CD8-positive, alpha-beta memory T cell (primary cell): ENCODE data around the gene NDUFS6. TPM values are rescaled to one million over a fixed set of nuclear protein-coding genes. Genes with fewer than 3 reads are reported as not detected.
"Not testable (repeated sequence)": the region's sequence is repeated elsewhere in the genome, so short reads cannot be mapped to it uniquely, and the experiment has no call there.

Source experiments
- CTCF ChIA-PET: fragments of 350-600 bp; sonication (Branson Sonifier 250); formaldehyde crosslinking; loops from one replicate; lab custom pipeline; 2021; ENCODE audit warnings: antibody characterized with exemption; lab: Charles Lee
- POLR2A ChIA-PET: fragments of 350-600 bp; sonication (Branson Sonifier 250); formaldehyde crosslinking; loops from one replicate; lab custom pipeline; 2021; ENCODE audit warnings: antibody characterized with exemption; lab: Charles Lee
- DNase-seq, 5 donors: peaks; one replicate each; pipeline versions ENCODE4 v3.0.0 to v3.0.0-alpha.2; 2020 to 2022; ENCODE audit warnings: mixed read lengths in 1 of 5
- H3K27ac ChIP-seq: one replicate; pipeline ENCODE4 v1.7.0; 2013; ENCODE audit warnings: low read depth, mild to moderate bottlenecking, low read length, moderate library complexity
- H3K27me3 ChIP-seq: 2 replicates; pipeline ENCODE4 v1.7.0; 2013; ENCODE audit warnings: low read length, mild to moderate bottlenecking; ENCODE audit not compliant: insufficient read depth, poor library complexity, severe bottlenecking
- H3K36me3 ChIP-seq: 2 replicates; pipeline ENCODE4 v1.7.0; 2013; ENCODE audit warnings: mild to moderate bottlenecking, low read length, moderate library complexity; ENCODE audit not compliant: insufficient read depth
- H3K4me1 ChIP-seq: 2 replicates; pipeline ENCODE4 v1.7.0; 2013; ENCODE audit warnings: mild to moderate bottlenecking, low read length, moderate library complexity; ENCODE audit not compliant: insufficient read depth
- H3K4me3 ChIP-seq: 2 replicates; pipeline ENCODE4 v1.7.0; 2013; ENCODE audit warnings: mild to moderate bottlenecking, low read length
- H3K9me3 ChIP-seq: 2 replicates; pipeline ENCODE4 v1.7.0; 2013; ENCODE audit warnings: mild to moderate bottlenecking, low read length
- H3K27ac Mint-ChIP-seq, 8 donors: one replicate each; pipeline ENCODE4 v1.8.0; 2020 to 2021; ENCODE audit warnings: mixed read lengths in 8 of 8, mild to moderate bottlenecking in 6 of 8, inconsistent platforms in 3 of 8, moderate library complexity in 3 of 8
- H3K27me3 Mint-ChIP-seq, 2 donors: one replicate each; pipeline ENCODE4 v1.8.0; 2020 to 2021; ENCODE audit warnings: mixed read lengths in 2 of 2, mild to moderate bottlenecking in 1 of 2, moderate library complexity in 1 of 2
- H3K36me3 Mint-ChIP-seq, 3 donors: one replicate each; pipeline ENCODE4 v1.8.0; 2020 to 2021; ENCODE audit warnings: mixed read lengths in 3 of 3, inconsistent platforms in 1 of 3, mild to moderate bottlenecking in 1 of 3
- H3K4me1 Mint-ChIP-seq, 3 donors: one replicate each; pipeline ENCODE4 v1.8.0; 2020 to 2021; ENCODE audit warnings: mixed read lengths in 3 of 3, inconsistent platforms in 1 of 3, mild to moderate bottlenecking in 1 of 3
- H3K4me3 Mint-ChIP-seq, 7 donors: one replicate each; pipeline ENCODE4 v1.8.0; 2020 to 2021; ENCODE audit warnings: mixed read lengths in 7 of 7, mild to moderate bottlenecking in 6 of 7, moderate library complexity in 4 of 7, inconsistent platforms in 2 of 7
- H3K9me3 Mint-ChIP-seq, 5 donors: one replicate each; pipeline ENCODE4 v1.8.0; 2020 to 2022; ENCODE audit warnings: mixed read lengths in 5 of 5, mild to moderate bottlenecking in 3 of 5, moderate library complexity in 2 of 5, inconsistent platforms in 1 of 5
- polyA plus RNA-seq: library from polyadenylated mRNA; unstranded; fragments of 300-500 nt; fragmentation: Illumina TruSeq; gene quantifications from one replicate; pipeline ENCODE4 v1.2.3, GENCODE V29; 2021
- total RNA-seq, 2 experiments: library from RNA; stranded (reverse); gene quantifications; one replicate each; pipeline ENCODE4 v1.2.3, GENCODE V29; 2021

NDUFS6 gene
- total and polyA plus RNA-seq, 3 experiments from 2014 or later, result 43.4 to 83.7 (median 44.2) TPM

DNA sequence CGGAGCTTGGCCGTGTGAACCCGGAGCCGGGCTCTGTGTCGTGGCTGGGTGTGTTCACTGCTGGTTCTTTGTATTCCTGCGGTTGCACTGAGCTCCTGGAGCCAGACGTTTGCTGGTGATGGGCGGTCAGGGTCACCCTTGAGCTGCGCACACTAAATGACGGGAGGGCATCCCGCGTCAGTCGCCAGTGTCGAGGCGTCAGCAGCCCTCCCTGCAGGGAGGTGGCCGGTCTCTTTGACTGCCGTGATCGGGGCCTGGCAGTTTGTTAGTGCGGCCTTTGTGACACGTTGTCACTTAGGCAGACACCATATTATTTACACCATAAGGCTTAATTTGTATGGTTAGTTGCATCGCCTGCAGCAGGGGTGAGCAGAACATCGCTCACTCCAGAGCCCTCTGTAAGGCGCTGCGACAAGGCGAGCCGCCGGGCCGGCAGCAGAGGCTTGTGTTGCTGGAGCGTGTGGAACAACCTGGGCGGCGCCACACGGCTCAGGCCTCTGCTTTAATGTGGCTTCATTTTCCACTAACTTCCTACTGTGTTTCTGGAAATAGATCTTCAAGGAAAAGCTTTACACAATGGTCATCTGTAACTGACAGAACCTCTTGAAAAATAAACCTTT is 8.3 kb downstream of the NDUFS6 start:
- Histone ChIP-seq H3K36me3 (peaks cover 52% of the 10 kb centered on the region), H3K27ac (no peak overlapping the region), H3K9me3 (no peaks in the 10 kb centered on the region), H3K27me3 (no peaks in the 10 kb centered on the region), H3K4me3 (no peak overlapping the region), H3K4me1 (no peaks in the 10 kb centered on the region)
- H3K4me3 Mint-ChIP-seq, result no peak overlapping the region
- H3K27ac Mint-ChIP-seq, result no peak overlapping the region
- POLR2A ChIA-PET, result no interaction called here
- CTCF ChIA-PET, result no interaction called here
- H3K9me3 Mint-ChIP-seq, result no peaks in the 10 kb centered on the region
- H3K36me3 Mint-ChIP-seq, result peaks cover 0 to 94% (median 38%) of the 10 kb centered on the region in 3 donors
- DNase-seq, result peak in 1 of 5 donors; percentile 30
- no peaks in the 10 kb centered on the region for H3K27me3 Mint-ChIP-seq
- peaks cover 23 to 35% (median 34%) of the 10 kb centered on the region in 3 donors for H3K4me1 Mint-ChIP-seq

- H3K27ac ChIP-seq, result no peak overlapping the region
- Mint-ChIP-seq H3K27ac (peak overlapping the region in 1 of 8 donors; percentile 76), H3K9me3 (no peaks in the 10 kb centered on the region), H3K4me3 (no peak overlapping the region), H3K27me3 (no peaks in the 10 kb centered on the region), H3K4me1 (peaks cover 22 to 34% (median 28%) of the 10 kb centered on the region in 3 donors), H3K36me3 (peaks cover 0 to 94% (median 37%) of the 10 kb centered on the region in 3 donors)
- H3K36me3 ChIP-seq, result peaks cover 50% of the 10 kb centered on the region
- peak in 1 of 5 donors; percentile 8 for DNase-seq
- CTCF ChIA-PET, result no interaction called here
- POLR2A ChIA-PET, result no interaction called here
- H3K4me3 ChIP-seq, result no peak overlapping the region
- no peaks in the 10 kb centered on the region for H3K4me1 ChIP-seq
- H3K9me3 ChIP-seq, result no peaks in the 10 kb centered on the region
- no peaks in the 10 kb centered on the region for H3K27me3 ChIP-seq
Observed at GRCh38 chr5:1810581-1811101, 9.4 kb downstream of the NDUFS6 start.

- Mint-ChIP-seq H3K27me3 (no peaks in the 10 kb centered on the region), H3K4me1 (peaks cover 8 to 11% (median 10%) of the 10 kb centered on the region in 3 donors), H3K27ac (peak overlapping the region in 1 of 8 donors; percentile 43), H3K36me3 (peaks cover 4 to 95% (median 44%) of the 10 kb centered on the region in 3 donors), H3K9me3 (no peaks in the 10 kb centered on the region), H3K4me3 (no peak overlapping the region)
- H3K9me3 ChIP-seq, result no peaks in the 10 kb centered on the region
- ChIA-PET CTCF (no interaction called here), POLR2A (no interaction called here)
- H3K36me3 ChIP-seq, result peaks cover 50% of the 10 kb centered on the region
- peak in 1 of 5 donors; percentile 42 for DNase-seq
- no peaks in the 10 kb centered on the region for H3K4me1 ChIP-seq
- H3K27me3 ChIP-seq, result no peaks in the 10 kb centered on the region
- H3K27ac ChIP-seq, result no peak overlapping the region
- no peak overlapping the region for H3K4me3 ChIP-seq
Observed at GRCh38 chr5:1814183-1815020, 13.2 kb downstream of the NDUFS6 start.

GRCh38 chr5:1815071-1815786 is 14.0 kb downstream of the NDUFS6 start:
- no peaks in the 10 kb centered on the region for H3K27me3 ChIP-seq
- Mint-ChIP-seq H3K27me3 (no peaks in the 10 kb centered on the region), H3K4me1 (peaks cover 8 to 11% (median 9%) of the 10 kb centered on the region in 3 donors), H3K4me3 (no peak overlapping the region), H3K36me3 (peaks cover 4 to 95% (median 47%) of the 10 kb centered on the region in 3 donors), H3K9me3 (no peaks in the 10 kb centered on the region), H3K27ac (no peak overlapping the region)
- H3K4me3 ChIP-seq, result no peak overlapping the region
- peaks cover 50% of the 10 kb centered on the region for H3K36me3 ChIP-seq
- H3K9me3 ChIP-seq, result no peaks in the 10 kb centered on the region
- H3K4me1 ChIP-seq, result no peaks in the 10 kb centered on the region
- CTCF ChIA-PET, result no interaction called here
- DNase-seq, result peak in 1 of 5 donors; percentile 3
- POLR2A ChIA-PET, result no interaction called here
- no peak overlapping the region for H3K27ac ChIP-seq

GRCh38 chr5:1815881-1816292 is 14.7 kb downstream of the NDUFS6 start:
- Mint-ChIP-seq H3K4me1 (peaks cover 4 to 8% (median 5%) of the 10 kb centered on the region in 3 donors), H3K27ac (no peak overlapping the region), H3K4me3 (no peak overlapping the region), H3K27me3 (no peaks in the 10 kb centered on the region), H3K36me3 (peaks cover 4 to 95% (median 42%) of the 10 kb centered on the region in 3 donors), H3K9me3 (no peaks in the 10 kb centered on the region)
- ChIA-PET CTCF (no interaction called here), POLR2A (no interaction called here)
- Histone ChIP-seq H3K9me3 (no peaks in the 10 kb centered on the region), H3K4me1 (no peaks in the 10 kb centered on the region), H3K27me3 (no peaks in the 10 kb centered on the region), H3K4me3 (no peak overlapping the region), H3K27ac (no peak overlapping the region), H3K36me3 (peaks cover 50% of the 10 kb centered on the region)
- DNase-seq, result peak in 1 of 5 donors; percentile 17

- Mint-ChIP-seq H3K36me3 (peaks cover 4 to 96% (median 42%) of the 10 kb centered on the region in 3 donors), H3K27ac (peak overlapping the region in 2 of 8 donors; percentile 23 to 57)
- H3K27ac ChIP-seq, H3K27me3 ChIP-seq, CTCF ChIA-PET, H3K27me3 Mint-ChIP-seq, H3K4me1 Mint-ChIP-seq, H3K4me3 ChIP-seq, H3K9me3 Mint-ChIP-seq, DNase-seq, H3K4me3 Mint-ChIP-seq, H3K9me3 ChIP-seq, H3K4me1 ChIP-seq, POLR2A ChIA-PET: not testable (repeated sequence)
- peaks cover 48% of the 10 kb centered on the region for H3K36me3 ChIP-seq
Observed at GRCh38 chr5:1816495-1817089, 15.4 kb downstream of the NDUFS6 start.

- H3K9me3 ChIP-seq, result no peaks in the 10 kb centered on the region
- H3K4me1 Mint-ChIP-seq, result peaks cover 0 to 4% (median 0%) of the 10 kb centered on the region in 3 donors
- H3K36me3 Mint-ChIP-seq, result peaks cover 4 to 93% (median 41%) of the 10 kb centered on the region in 3 donors
- ChIA-PET CTCF (no interaction called here), POLR2A (no interaction called here)
- H3K27me3 ChIP-seq, result no peaks in the 10 kb centered on the region
- H3K27ac ChIP-seq, result no peak overlapping the region
- no peaks in the 10 kb centered on the region for H3K4me1 ChIP-seq
- peaks cover 40% of the 10 kb centered on the region for H3K36me3 ChIP-seq
- no peak overlapping the region for H3K4me3 Mint-ChIP-seq
- peak overlapping the region in 1 of 8 donors; percentile 57 for H3K27ac Mint-ChIP-seq
- H3K4me3 ChIP-seq, result no peak overlapping the region
- DNase-seq, result peak in 1 of 5 donors; percentile 26
- no peaks in the 10 kb centered on the region for H3K27me3 Mint-ChIP-seq
- no peaks in the 10 kb centered on the region for H3K9me3 Mint-ChIP-seq
Observed at GRCh38 chr5:1817261-1818043, 16.2 kb downstream of the NDUFS6 start.
